HG03097 (cell line): ENCODE measurements around the gene FGFR1OP2.
"Not testable (repeated sequence)": the region's sequence is repeated elsewhere in the genome, so short reads cannot be mapped to it uniquely, and the experiment has no call there.

Source experiments
- ATAC-seq: cut with Tn5 transposase; IDR thresholded peaks from one replicate; pipeline ENCODE4 v1.9.1; 2021; ENCODE audit not compliant: unreplicated experiment, low FRiP score

The FGFR1OP2 gene

GRCh38 chr12:26937863-26938700 is at the start of gene FGFR1OP2, which contains the start of gene INTS13:
Gene FGFR1OP2 (plus strand): TSS chr12:26938470. CDS start chr12:26954159, 15,689 bp downstream.
Gene INTS13 (minus strand): TSS chr12:26937981. CDS start chr12:26936803, 1,178 bp downstream.
- peak; percentile 85 for ATAC-seq

- no peak for ATAC-seq
These were observed 47.5 kb upstream of the FGFR1OP2 start for GRCh38 chr12:26890784-26891183.

- ATAC-seq, result no peak
These were observed 46.6 kb upstream of the FGFR1OP2 start for GRCh38 chr12:26891704-26892103.

GRCh38 chr12:26895672-26896071 is 42.6 kb upstream of the FGFR1OP2 start:
- ATAC-seq, result no peak

- ATAC-seq, result no peak
These were observed 41.4 kb upstream of the FGFR1OP2 start for GRCh38 chr12:26896913-26897312.

GRCh38 chr12:26903396-26903795 is 34.9 kb upstream of the FGFR1OP2 start:
- ATAC-seq, result not testable (repeated sequence)

- ATAC-seq, result no peak
These were observed 32.2 kb upstream of the FGFR1OP2 start for GRCh38 chr12:26906024-26906423.

GRCh38 chr12:26906704-26907103 is 31.6 kb upstream of the FGFR1OP2 start:
- ATAC-seq, result no peak

GRCh38 chr12:26918321-26919215 is 19.7 kb upstream of the FGFR1OP2 start:
- ATAC-seq, result no peak

GRCh38 chr12:26919216-26919555 is 19.1 kb upstream of the FGFR1OP2 start:
- ATAC-seq, result no peak

GRCh38 chr12:26921886-26922285 is 16.4 kb upstream of the FGFR1OP2 start:
- no peak for ATAC-seq

GRCh38 chr12:26928661-26929060 is 9.6 kb upstream of the FGFR1OP2 start:
- ATAC-seq, result no peak

GRCh38 chr12:26929590-26929989 is 8.7 kb upstream of the FGFR1OP2 start:
- ATAC-seq, result no peak

- no peak for ATAC-seq
These were observed 2.5 kb upstream of the FGFR1OP2 start for GRCh38 chr12:26935636-26936378.

GRCh38 chr12:26936559-26937442 is 1.5 kb upstream of the FGFR1OP2 start:
- ATAC-seq, result no peak

GRCh38 chr12:26937443-26937862 is 817 bp upstream of the FGFR1OP2 start:
- no peak for ATAC-seq

GRCh38 chr12:26938701-26939062 is 412 bp downstream of the FGFR1OP2 start:
- no peak for ATAC-seq

- no peak for ATAC-seq
These were observed 1.0 kb downstream of the FGFR1OP2 start for GRCh38 chr12:26939192-26939832.

- no peak for ATAC-seq
These were observed 1.7 kb downstream of the FGFR1OP2 start for GRCh38 chr12:26939953-26940352.
